HG03060 (cell line): Measurements from ENCODE around the gene CDC16.
A peak's percentile ranks its signal among the peaks of the same experiment; 100 is the strongest.

ENCODE experiments used
- ATAC-seq: cut with Tn5 transposase; IDR thresholded peaks from one replicate; pipeline ENCODE4 v1.9.1; 2021; ENCODE audit warnings: low read depth, moderate number of reproducible peaks; ENCODE audit not compliant: unreplicated experiment

The CDC16 gene

GRCh38 chr13:114296448-114296847 lies 61.8 kb downstream of the CDC16 start:
- no peak for ATAC-seq

DNA sequence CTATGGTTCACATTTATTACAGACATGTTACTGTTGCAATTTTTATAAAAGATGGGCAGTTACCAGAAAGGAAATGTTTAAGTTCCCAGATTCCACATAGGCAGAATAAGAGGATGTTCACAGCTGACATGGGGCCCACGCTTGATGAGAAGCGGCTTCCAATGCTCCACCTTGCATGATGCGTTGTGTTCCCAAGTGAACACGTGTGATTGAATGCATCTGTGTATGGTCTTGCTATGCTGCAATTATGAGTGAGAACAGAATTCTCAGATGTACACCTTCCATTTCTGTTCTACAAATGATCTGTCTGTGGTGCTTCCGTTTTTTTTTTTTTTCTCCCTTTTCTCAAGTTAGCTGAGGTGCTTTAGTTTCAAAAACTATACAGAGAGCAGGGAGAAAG lies 62.2 kb downstream of the CDC16 start:
- ATAC-seq, result no peak

DNA sequence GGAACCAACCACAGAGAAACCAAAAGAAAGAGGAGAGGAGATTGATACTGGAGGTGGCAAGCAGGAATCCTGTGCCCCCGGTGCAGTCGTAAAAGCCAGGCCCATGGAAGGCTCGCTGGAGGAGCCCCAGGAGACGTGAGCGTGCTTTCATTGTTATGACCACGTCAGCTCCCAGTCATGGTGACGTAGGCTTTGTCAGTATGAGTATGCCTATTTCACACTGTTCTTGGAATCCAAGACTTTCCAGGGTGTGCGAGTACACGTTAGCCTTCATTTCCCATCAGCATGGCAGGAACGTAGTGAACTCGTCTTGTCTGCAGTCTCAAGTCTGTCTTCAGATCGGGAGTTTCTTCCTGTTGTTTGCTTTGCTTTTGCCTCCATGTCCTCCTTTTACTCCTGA lies 64.2 kb downstream of the CDC16 start:
- ATAC-seq, result no peak

GRCh38 chr13:114299604-114300305 lies 65.1 kb downstream of the CDC16 start:
- ATAC-seq, result no peak

DNA sequence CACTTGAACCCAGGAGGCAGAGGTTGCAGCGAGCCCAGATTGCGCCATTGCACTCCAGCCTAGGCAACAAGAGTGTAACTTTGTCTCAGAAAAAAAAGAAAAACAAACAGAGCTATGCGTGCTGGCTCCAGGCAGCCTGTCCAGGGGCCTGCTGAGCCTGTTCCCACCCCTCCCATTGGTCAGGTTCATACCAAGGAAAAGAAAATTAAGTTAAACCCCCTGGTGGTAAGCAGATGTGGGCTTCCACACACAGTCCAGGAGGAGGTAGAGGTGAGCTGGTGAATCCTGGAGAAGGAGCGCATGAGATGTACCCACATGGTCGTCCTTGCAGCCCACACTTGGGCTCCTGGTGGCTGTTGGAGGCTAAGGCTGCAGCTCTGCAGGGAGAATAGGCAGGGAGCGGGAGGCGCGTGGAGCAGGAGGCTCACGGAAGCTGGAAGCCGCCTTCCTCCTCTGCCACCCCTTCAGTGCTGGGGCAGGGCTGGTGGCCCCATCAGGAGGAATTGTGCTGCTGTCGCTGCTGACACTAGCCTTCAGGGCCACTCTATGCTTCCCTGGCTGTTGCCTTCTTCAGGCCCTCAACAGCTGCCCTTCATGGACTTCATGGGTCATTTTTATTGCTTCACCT lies 69.1 kb downstream of the CDC16 start:
- ATAC-seq, result no peak

GRCh38 chr13:114304346-114305034 lies 69.8 kb downstream of the CDC16 start:
- no peak for ATAC-seq

- ATAC-seq, result no peak
Observed at GRCh38 chr13:114309086-114309485, 74.4 kb downstream of the CDC16 start.

GRCh38 chr13:114309806-114310410 lies 75.2 kb downstream of the CDC16 start:
- no peak for ATAC-seq

DNA sequence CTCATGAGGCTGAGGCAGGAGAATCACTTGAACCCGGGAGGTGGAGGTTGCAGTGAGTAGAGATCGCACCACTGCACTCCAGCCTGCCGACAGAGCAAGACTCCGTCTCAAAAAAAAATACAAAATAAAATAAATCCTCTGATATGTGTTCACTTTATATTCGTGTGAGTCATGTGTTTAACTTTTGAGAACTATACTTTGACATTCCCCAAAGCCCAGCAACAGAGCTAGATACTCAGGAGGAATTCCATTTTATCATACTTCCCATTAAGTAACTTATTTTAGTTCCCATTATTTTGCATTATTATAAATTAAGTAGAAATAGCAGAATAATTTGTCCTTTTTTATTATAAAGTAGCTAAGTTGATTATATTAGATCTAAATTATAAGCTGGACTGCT lies 76.3 kb downstream of the CDC16 start:
- ATAC-seq, result no peak

- ATAC-seq, result no peak
Observed at GRCh38 chr13:114311387-114311786, 76.7 kb downstream of the CDC16 start.

- ATAC-seq, result no peak
Observed at GRCh38 chr13:114311908-114312307, 77.2 kb downstream of the CDC16 start.

- no peak for ATAC-seq
Observed at GRCh38 chr13:114313061-114313860, 78.6 kb downstream of the CDC16 start.

GRCh38 chr13:114314074-114314912 lies 79.6 kb downstream of the CDC16 start, which contains the start of gene CHAMP1:
CHAMP1 (plus strand) TSS chr13:114314503; CDS start chr13:114323843, 9,340 bp downstream.
- peak; percentile 45 for ATAC-seq

- peak; percentile 16 for ATAC-seq
Observed at GRCh38 chr13:114315074-114315785, 80.5 kb downstream of the CDC16 start.

DNA sequence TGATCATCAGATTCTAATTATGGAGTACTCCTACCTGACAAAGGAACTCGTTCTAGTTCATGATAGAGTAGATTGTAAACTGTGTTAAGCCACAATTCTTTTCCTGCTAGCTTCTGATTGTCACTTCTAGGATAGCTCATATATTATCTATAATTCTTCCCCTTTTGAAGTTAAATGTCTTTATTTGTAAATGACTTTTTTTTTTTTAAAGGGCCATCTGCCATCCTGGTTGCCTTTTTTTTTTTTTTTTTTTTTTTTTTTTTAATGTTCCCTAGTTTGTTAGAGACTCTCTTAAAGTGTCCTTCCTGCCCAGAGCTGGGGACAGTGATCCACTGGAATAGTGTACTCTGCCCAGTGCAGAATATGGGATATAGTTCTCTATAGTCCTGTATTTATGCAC lies 83.9 kb downstream of the CDC16 start:
- ATAC-seq, result no peak

DNA sequence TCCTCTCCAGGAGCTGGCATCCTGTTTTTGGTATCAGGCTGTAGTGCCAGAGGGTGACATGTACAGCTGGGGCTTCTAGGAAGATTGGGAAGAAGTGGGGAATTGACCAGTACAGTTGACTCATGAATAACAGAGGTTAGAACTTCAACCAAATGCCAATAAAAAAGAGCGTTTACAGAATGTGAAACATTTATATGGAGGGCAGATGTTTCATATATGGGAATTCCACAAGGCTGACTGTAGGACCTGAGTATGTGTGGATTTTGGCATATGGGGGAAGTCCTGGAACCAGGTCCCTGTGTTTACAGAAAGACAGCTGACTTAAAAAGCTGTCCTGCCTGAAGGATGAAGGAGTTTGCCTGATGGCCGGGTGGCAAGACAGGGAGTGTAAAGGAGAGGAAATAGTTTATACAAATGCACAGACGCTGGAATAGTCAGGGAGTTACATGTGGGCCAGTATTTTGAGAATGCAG lies 84.8 kb downstream of the CDC16 start:
- ATAC-seq, result no peak

DNA sequence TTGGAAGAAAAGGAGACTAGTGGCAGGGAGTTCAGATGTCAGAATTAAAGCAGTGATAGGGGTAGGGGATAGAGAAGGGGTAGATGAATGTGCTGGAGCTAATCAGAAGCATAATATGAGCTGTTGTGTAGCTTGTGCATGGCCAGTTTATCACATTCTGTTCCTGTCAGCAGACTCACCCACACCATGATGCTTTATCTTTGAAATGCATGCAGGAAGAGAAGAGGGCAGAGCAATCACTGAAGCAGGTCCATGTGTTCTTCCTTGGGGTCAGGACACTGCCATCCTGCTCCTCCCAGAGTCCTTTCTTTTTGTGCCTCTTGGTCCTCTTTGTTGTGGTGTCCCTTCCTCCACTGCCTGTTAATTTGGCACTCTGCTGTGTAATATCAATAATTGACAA lies 85.4 kb downstream of the CDC16 start:
- ATAC-seq, result no peak

- no peak for ATAC-seq
Observed at GRCh38 chr13:114321256-114321655, 86.6 kb downstream of the CDC16 start.
